OCI-LY3 (cell line): ENCODE results near the gene PGAM1.
"Not testable (repeated sequence)": the region's sequence is repeated elsewhere in the genome, so short reads cannot be mapped to it uniquely, and the experiment has no call there.

Experiments used
- EZH2phosphoT487 ChIP-seq: fragments of 200-600 bp; shearing (Covaris generic); IDR thresholded peaks from 2 replicates; pipeline ENCODE4 v1.6.1; 2018; ENCODE audit warnings: antibody characterized with exemption, mixed run types, low read depth
- TF ChIP-seq, protein P1 (sequence below): fragments of 200-600, 300-600 bp; sonication (generic); IDR thresholded peaks from 2 replicates; pipeline ENCODE4 v1.5.1; 2014; ENCODE audit warnings: antibody characterized with exemption, low read length, low read depth

DNA sequence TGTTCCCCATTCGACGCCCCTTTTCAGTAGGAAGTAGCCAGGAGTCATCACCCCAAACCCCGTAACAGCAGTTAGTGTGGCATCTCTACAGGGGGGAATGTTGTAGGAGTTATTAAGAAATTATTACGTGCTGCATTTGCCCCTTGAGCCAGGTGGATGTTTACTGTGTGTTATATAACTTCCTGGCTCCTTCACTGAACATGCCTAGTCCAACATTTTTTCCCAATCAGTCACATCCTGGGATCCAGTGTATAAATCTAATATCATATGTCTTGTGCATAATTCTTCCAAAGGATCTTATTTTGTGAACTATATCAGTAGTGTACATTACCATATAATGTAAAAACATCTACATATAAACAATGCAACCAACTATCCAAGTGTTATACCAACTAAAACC is 53.4 kb downstream of the PGAM1 start:
- TF ChIP-seq, protein P1, sequence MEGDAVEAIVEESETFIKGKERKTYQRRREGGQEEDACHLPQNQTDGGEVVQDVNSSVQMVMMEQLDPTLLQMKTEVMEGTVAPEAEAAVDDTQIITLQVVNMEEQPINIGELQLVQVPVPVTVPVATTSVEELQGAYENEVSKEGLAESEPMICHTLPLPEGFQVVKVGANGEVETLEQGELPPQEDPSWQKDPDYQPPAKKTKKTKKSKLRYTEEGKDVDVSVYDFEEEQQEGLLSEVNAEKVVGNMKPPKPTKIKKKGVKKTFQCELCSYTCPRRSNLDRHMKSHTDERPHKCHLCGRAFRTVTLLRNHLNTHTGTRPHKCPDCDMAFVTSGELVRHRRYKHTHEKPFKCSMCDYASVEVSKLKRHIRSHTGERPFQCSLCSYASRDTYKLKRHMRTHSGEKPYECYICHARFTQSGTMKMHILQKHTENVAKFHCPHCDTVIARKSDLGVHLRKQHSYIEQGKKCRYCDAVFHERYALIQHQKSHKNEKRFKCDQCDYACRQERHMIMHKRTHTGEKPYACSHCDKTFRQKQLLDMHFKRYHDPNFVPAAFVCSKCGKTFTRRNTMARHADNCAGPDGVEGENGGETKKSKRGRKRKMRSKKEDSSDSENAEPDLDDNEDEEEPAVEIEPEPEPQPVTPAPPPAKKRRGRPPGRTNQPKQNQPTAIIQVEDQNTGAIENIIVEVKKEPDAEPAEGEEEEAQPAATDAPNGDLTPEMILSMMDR, result not testable (repeated sequence)
- not testable (repeated sequence) for TF ChIP-seq EZH2phosphoT487
